ENCODE results near the gene TMA7B.
"Not testable (repeated sequence)": the region's sequence is repeated elsewhere in the genome, so short reads cannot be mapped to it uniquely, and the experiment has no call there.

Gene TMA7B

DNA sequence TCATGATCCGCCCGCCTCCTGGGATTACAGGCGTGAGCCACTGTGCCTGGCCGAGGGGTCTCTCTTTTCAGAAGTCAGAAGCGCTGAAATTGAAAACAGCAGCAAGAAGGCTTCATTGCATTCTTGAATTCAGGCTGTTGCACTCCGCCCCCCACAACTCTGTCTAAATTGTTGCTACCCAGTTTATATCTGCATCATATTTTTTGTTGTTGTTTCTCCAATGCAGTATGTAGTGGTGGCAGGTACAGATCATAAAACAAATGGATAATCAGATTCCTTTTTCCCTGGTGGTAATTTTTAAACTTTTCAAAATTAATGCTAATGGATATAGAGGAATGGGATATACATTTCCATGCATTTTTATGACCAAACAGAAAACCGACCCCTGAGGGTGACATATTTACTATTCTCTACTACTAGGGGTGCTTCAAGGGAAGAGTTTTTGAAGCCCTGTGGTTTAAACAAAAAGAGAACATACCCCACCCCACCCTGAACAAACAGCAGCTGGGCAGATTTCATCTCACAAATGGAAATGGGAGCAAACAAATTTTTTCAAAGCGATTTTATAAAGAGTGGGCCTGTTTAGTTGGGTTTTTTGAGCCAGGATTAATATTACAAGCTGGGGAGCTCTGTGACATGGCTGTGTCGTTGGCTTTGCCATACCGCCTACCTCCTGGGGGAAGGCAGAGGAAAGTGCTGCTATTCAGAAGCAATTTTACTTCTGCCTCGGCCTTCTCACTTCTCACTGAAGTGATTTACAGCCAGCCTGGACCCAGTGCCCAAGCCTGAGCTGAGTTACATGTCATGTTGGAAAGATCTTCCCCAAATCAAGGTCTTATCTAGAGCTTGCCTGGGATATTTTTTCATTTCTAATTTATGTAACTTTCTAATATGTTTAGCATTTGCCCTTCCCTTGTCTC lies 16.0 kb upstream of the TMA7B start:
- DNase-seq (ENCODE audit: low read depth): no peak
- TF ChIP-seq CTCF (IDR thresholded peaks at IDR 0.05; ENCODE audit: low read depth, low read length, missing control alignments): no peak
- no peak overlapping the region for H3K4me3 ChIP-seq (ENCODE audit: low read depth, low read length)

- no peak for DNase-seq (ENCODE audit: low read depth)
- TF ChIP-seq CTCF (IDR thresholded peaks at IDR 0.05; ENCODE audit: low read depth, low read length, missing control alignments): no peak
- no peak overlapping the region for H3K4me3 ChIP-seq (ENCODE audit: low read depth, low read length)
These were observed 14.1 kb upstream of the TMA7B start for GRCh38 chr22:39946126-39946502.

GRCh38 chr22:39946503-39947219 lies 13.5 kb upstream of the TMA7B start:
- no peak overlapping the region for H3K4me3 ChIP-seq (ENCODE audit: low read depth, low read length)
- no peak for TF ChIP-seq CTCF (IDR thresholded peaks at IDR 0.05; ENCODE audit: low read depth, low read length, missing control alignments)
- DNase-seq (ENCODE audit: low read depth): no peak

- no peak for TF ChIP-seq CTCF (IDR thresholded peaks at IDR 0.05; ENCODE audit: low read depth, low read length, missing control alignments)
- H3K4me3 ChIP-seq (ENCODE audit: low read depth, low read length): no peak overlapping the region
These were observed 12.7 kb upstream of the TMA7B start for GRCh38 chr22:39947220-39948216.

GRCh38 chr22:39949964-39950737 lies 10.0 kb upstream of the TMA7B start:
- TF ChIP-seq CTCF (IDR thresholded peaks at IDR 0.05; ENCODE audit: low read depth, low read length, missing control alignments): no peak
- H3K4me3 ChIP-seq (ENCODE audit: low read depth, low read length): no peak overlapping the region
- DNase-seq (ENCODE audit: low read depth): no peak

More at GRCh38 chr22:39947220-39948216, 12.7 kb upstream of the TMA7B start:
- no peak for DNase-seq (ENCODE audit: low read depth)

- not testable (repeated sequence) for DNase-seq (ENCODE audit: low read depth); H3K4me3 ChIP-seq (ENCODE audit: low read depth, low read length)
These were observed 8.4 kb upstream of the TMA7B start for GRCh38 chr22:39951603-39952293.
